Stimulated activated effector memory CD8-positive, alpha-beta T cell treated with anti-CD3 and anti-CD28 coated beads, Interleukin-12 subunit alpha, Interleukin-12 subunit beta, amount 100 ng/mL, for 72 hours (primary cell): ENCODE results near the gene MBLAC1.
A peak's percentile ranks its signal among the peaks of the same experiment; 100 is the strongest.

ENCODE experiments used
- ATAC-seq: fragments of 150-1000 bp; cut with Tn5 transposase; 2 replicates; pipeline ENCODE4 v1.10.0; 2021
- DNase-seq, 2 donors: peaks; one replicate each; pipeline ENCODE4 v3.0.0; 2021 to 2022; ENCODE audit warnings: low spot score in 2 of 2
- H3K27ac Mint-ChIP-seq: one replicate; pipeline ENCODE4 v1.8.0; 2022; ENCODE audit warnings: mild to moderate bottlenecking, mixed read lengths
- H3K36me3 Mint-ChIP-seq: one replicate; pipeline ENCODE4 v1.8.0; 2022; ENCODE audit warnings: mild to moderate bottlenecking, mixed read lengths
- H3K4me1 Mint-ChIP-seq: one replicate; pipeline ENCODE4 v1.8.0; 2022; ENCODE audit warnings: mixed read lengths
- H3K4me3 Mint-ChIP-seq: one replicate; pipeline ENCODE4 v1.8.0; 2022; ENCODE audit warnings: mild to moderate bottlenecking, mixed read lengths
- H3K9me3 Mint-ChIP-seq: one replicate; pipeline ENCODE4 v1.8.0; 2022; ENCODE audit warnings: mixed read lengths

MBLAC1 gene

GRCh38 chr7:100107890-100108289, 18.9 kb upstream of the MBLAC1 start:
- Mint-ChIP-seq H3K4me3 (no peak overlapping the region), H3K4me1 (peaks cover 8% of the 10 kb centered on the region), H3K9me3 (no peaks in the 10 kb centered on the region), H3K36me3 (peaks cover 77% of the 10 kb centered on the region), H3K27ac (no peak overlapping the region)
- DNase-seq (no peak), ATAC-seq (no peak)

- Mint-ChIP-seq H3K27ac (no peak overlapping the region), H3K36me3 (peaks cover 79% of the 10 kb centered on the region), H3K4me3 (no peak overlapping the region), H3K4me1 (no peaks in the 10 kb centered on the region), H3K9me3 (no peaks in the 10 kb centered on the region)
- ATAC-seq (no peak), DNase-seq (no peak)
Measured at GRCh38 chr7:100109521-100110163, 17.1 kb upstream of the MBLAC1 start.

- ATAC-seq, result no peak
- Mint-ChIP-seq H3K27ac (no peak overlapping the region), H3K4me3 (no peak overlapping the region), H3K4me1 (no peaks in the 10 kb centered on the region), H3K9me3 (no peaks in the 10 kb centered on the region), H3K36me3 (peaks cover 76% of the 10 kb centered on the region)
- no peak for DNase-seq
Measured at GRCh38 chr7:100111156-100111555, 15.6 kb upstream of the MBLAC1 start.

DNA sequence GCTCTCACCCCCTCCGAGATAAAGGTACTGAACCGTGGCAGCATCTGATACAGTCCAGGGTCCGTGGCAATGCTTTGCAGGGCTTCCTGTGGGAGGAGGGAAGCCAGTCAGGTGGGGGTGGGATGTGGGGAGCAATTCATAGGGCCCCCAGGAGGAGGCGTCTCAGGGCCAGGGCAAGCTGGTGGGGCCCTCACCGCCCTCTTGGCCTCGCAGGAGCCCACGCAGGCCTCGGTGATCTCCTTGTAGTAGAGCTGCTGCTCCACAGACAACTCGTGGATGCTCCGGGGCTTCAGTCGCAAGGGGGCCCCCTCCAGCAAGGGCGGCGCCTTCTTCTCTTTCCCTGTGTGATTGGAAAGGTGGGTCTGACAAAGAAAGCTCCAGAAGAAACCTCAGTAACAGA, 14.9 kb upstream of the MBLAC1 start:
- Mint-ChIP-seq H3K4me3 (no peak overlapping the region), H3K4me1 (peaks cover 6% of the 10 kb centered on the region), H3K9me3 (no peaks in the 10 kb centered on the region), H3K27ac (no peak overlapping the region), H3K36me3 (peaks cover 72% of the 10 kb centered on the region)
- no peak for DNase-seq
- ATAC-seq, result no peak

DNA sequence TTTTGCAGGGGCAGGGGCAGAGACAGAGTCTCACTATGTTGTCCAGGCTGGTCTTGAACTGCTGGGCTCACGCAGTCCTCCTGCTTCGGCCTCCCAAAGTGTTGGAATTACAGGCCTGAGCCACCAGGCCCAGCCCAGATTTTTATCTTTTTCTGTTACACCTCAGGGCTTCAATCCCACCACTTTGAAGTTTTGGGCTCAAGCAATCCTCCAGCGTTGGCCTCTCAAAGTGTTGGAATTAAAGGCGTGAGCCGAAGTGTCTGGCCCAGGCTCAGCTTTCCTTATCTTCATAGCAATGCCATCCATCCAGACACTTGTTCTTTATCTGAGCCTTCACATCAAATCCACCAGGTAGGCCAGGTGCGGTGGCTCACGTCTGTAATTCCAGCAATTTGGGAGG, 11.7 kb upstream of the MBLAC1 start:
- H3K36me3 Mint-ChIP-seq, result peaks cover 56% of the 10 kb centered on the region
- DNase-seq (no peak), ATAC-seq (no peak)
- no peak overlapping the region for H3K27ac Mint-ChIP-seq
- H3K4me3 Mint-ChIP-seq, result no peak overlapping the region
- no peaks in the 10 kb centered on the region for H3K9me3 Mint-ChIP-seq
- peaks cover 19% of the 10 kb centered on the region for H3K4me1 Mint-ChIP-seq

DNA sequence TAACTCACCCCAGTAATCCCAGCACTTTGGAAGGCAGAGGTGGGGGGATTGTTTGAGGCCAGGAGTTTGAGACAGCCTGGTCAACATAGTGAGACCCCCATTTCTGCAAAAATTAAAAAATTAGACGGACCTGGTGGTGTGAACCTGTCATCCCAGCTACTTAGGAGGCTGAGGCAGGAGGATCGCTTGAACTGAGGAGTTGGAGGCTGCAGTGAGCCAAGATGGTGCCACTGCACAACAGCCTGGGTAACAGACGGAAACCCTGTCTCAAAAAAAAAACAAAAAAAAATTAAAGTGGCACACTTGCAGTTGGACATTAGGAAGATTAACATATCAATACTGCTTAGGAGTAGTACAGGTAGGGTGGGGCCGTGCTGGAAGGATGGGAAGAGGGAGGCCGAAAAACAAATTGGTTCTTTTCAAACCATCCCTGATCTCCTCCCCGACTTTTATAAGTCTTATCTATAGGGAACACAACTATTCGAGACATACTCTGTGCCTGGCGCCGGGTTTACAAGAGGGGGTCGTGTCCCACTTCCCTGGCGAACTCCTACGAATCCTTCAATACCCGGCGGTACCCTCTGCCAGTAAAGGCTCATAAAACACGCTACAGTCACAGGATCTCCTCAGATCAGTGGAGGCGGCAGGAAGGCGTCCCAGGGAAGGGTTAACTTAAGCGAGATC, 8.2 kb upstream of the MBLAC1 start:
- DNase-seq, result no peak
- ATAC-seq, result no peak
- H3K4me3 Mint-ChIP-seq, result peak overlapping the region; percentile 97

DNA sequence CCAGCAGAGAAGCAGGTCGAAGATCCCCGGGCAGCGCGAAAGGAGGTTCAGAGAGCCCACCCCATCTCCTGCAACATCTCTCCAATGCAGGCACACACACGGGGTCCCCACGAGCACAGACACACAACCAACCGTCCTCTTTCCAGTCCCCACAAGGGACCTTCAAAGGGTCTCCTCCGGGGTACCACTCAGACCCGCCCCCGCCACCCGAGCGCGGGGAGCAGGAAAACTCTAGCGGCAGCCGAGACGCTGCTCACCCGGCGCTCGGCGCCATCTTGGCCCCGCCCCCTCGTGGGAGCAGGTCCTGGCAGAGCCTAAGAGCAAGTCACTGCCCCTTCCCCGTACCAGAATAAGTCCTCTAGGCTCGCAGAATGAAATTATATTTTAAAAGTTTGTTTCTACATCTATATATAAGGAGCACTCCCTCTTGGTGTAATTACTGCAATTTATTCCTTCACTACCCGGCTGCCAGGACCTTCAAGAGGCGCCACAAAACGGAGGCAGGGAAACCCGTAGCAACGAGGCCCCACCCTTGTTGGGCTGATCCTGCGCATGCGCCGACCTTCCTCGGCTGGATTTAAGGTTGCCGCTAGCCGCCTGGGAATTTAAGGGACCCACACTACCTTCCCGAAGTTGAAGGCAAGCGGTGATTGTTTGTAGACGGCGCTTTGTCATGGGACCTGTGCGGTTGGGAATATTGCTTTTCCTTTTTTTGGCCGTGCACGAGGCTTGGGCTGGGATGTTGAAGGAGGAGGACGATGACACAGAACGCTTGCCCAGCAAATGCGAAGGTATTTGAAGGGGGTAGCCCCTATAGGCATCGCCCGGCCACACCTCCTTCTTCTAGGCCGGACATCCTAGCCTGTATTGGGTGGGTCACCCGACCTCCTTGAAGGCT, 7.4 kb upstream of the MBLAC1 start, which contains the start of the genes CNPY4 and TAF6:
Gene CNPY4, plus strand, starts transcription at position 563 of the 898 bp plus-strand sequence. Its CDS starts 111 bp downstream, at position 674.
Gene TAF6, minus strand, starts transcription at position 287 of the 898 bp plus-strand sequence. CDS start 5,149 bp downstream, outside the sequence.
- Mint-ChIP-seq H3K4me3 (peak within 1 kb of the TSS; percentile 97), H3K9me3 (no peaks in the 10 kb centered on the region), H3K27ac (peak within 1 kb of the TSS; percentile 100), H3K36me3 (peaks cover 29% of the 10 kb centered on the region), H3K4me1 (peaks cover 28% of the 10 kb centered on the region)
- ATAC-seq (peak; percentile 86), DNase-seq (peak; percentile 88 to 98)

More for the DNA sequence above, 8.2 kb upstream of the MBLAC1 start:
- peaks cover 27% of the 10 kb centered on the region for H3K4me1 Mint-ChIP-seq
- peak overlapping the region; percentile 100 for H3K27ac Mint-ChIP-seq
- no peaks in the 10 kb centered on the region for H3K9me3 Mint-ChIP-seq
- peaks cover 36% of the 10 kb centered on the region for H3K36me3 Mint-ChIP-seq

GRCh38 chr7:100119970-100120732, 6.6 kb upstream of the MBLAC1 start:
- H3K4me3 Mint-ChIP-seq, result peak overlapping the region; percentile 97
- peak; percentile 77 for ATAC-seq
- peaks cover 36% of the 10 kb centered on the region for H3K4me1 Mint-ChIP-seq
- peaks cover 29% of the 10 kb centered on the region for H3K36me3 Mint-ChIP-seq
- H3K9me3 Mint-ChIP-seq, result no peaks in the 10 kb centered on the region
- DNase-seq, result peak in 1 of 2 donors; percentile 49
- H3K27ac Mint-ChIP-seq, result peak overlapping the region; percentile 100

- ATAC-seq (no peak), DNase-seq (no peak)
- H3K4me3 Mint-ChIP-seq, result peak overlapping the region; percentile 97
- H3K27ac Mint-ChIP-seq, result peak overlapping the region; percentile 100
- H3K36me3 Mint-ChIP-seq, result peaks cover 30% of the 10 kb centered on the region
- no peaks in the 10 kb centered on the region for H3K9me3 Mint-ChIP-seq
- H3K4me1 Mint-ChIP-seq, result peaks cover 36% of the 10 kb centered on the region
Measured at GRCh38 chr7:100120733-100121036, 6.1 kb upstream of the MBLAC1 start.

DNA sequence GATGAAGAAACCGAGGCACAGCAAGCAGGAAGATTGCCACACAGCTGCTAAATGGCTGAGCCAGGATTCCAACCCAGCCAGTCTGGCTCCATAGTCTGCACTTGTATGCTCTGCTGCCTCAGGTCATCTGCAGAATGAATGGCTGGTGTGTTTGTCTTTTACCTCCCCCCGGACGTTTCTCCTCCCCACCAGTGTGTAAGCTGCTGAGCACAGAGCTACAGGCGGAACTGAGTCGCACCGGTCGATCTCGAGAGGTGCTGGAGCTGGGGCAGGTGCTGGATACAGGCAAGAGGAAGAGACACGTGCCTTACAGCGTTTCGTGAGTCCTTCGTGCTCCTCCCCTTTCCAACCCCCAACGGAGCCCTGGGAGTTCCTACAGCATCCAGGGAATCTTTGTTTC, 4.7 kb upstream of the MBLAC1 start:
- Mint-ChIP-seq H3K36me3 (peaks cover 43% of the 10 kb centered on the region), H3K9me3 (no peaks in the 10 kb centered on the region), H3K4me1 (peaks cover 29% of the 10 kb centered on the region), H3K4me3 (no peak overlapping the region), H3K27ac (no peak overlapping the region)
- DNase-seq (no peak), ATAC-seq (no peak)

GRCh38 chr7:100122568-100122967, 4.2 kb upstream of the MBLAC1 start:
- H3K4me1 Mint-ChIP-seq, result peaks cover 29% of the 10 kb centered on the region
- H3K4me3 Mint-ChIP-seq, result no peak overlapping the region
- peak overlapping the region; percentile 72 for H3K27ac Mint-ChIP-seq
- DNase-seq, result no peak
- H3K9me3 Mint-ChIP-seq, result no peaks in the 10 kb centered on the region
- H3K36me3 Mint-ChIP-seq, result peaks cover 46% of the 10 kb centered on the region
- ATAC-seq, result no peak

GRCh38 chr7:100124301-100125230, 2.2 kb upstream of the MBLAC1 start:
- peaks cover 28% of the 10 kb centered on the region for H3K4me1 Mint-ChIP-seq

DNA sequence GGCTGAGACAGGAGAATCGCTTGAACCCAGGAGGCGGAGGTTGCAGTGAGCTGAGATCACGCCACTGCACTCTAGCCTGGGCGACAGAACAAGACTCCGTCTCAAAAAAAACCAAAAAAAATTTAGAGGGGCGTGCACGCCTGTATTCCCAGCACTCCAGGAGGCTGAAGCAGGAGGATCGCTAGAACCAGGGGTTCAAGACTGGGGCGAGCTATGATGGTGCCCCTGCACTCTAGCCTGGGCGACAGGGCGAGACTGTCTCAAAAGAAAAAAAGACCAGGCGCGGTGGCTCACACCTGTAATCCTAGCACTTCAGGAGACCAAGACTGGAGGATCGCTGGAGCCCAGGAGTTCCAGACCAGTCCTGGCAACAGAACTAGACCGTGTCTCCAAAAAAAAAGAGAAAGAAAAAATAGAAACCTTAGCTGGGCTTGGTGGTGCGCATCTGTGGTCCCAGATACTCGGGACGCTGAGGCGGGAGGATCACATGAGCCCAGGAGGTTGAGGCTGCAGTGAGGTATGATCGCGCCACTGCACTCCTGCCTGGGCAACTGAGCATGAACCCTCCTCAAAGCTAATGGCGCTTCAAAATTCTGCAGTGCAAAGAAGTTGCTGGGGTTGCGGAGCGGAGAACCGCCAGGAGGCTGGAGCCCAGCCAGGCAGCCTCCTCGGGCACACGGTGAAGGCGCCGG, 382 bp upstream of the MBLAC1 start:
- Mint-ChIP-seq H3K4me1 (peaks cover 20% of the 10 kb centered on the region), H3K27ac (peak overlapping the region; percentile 96), H3K36me3 (peaks cover 37% of the 10 kb centered on the region), H3K9me3 (no peaks in the 10 kb centered on the region), H3K4me3 (peak overlapping the region; percentile 95)
- ATAC-seq, result no peak
- DNase-seq, result no peak

More at GRCh38 chr7:100124301-100125230, 2.2 kb upstream of the MBLAC1 start:
- H3K36me3 Mint-ChIP-seq, result peaks cover 35% of the 10 kb centered on the region
- DNase-seq (no peak), ATAC-seq (no peak)
- H3K27ac Mint-ChIP-seq, result peak overlapping the region; percentile 96
- peak overlapping the region; percentile 95 for H3K4me3 Mint-ChIP-seq
- H3K9me3 Mint-ChIP-seq, result no peaks in the 10 kb centered on the region
